ENCODE measurements around the gene PSAP. TPM values are rescaled to one million over a fixed set of nuclear protein-coding genes. Genes with fewer than 3 reads are reported as not detected.

The PSAP gene
- total and polyA plus RNA-seq, 2 experiments from 2014 or later: 686 to 987 TPM

DNA sequence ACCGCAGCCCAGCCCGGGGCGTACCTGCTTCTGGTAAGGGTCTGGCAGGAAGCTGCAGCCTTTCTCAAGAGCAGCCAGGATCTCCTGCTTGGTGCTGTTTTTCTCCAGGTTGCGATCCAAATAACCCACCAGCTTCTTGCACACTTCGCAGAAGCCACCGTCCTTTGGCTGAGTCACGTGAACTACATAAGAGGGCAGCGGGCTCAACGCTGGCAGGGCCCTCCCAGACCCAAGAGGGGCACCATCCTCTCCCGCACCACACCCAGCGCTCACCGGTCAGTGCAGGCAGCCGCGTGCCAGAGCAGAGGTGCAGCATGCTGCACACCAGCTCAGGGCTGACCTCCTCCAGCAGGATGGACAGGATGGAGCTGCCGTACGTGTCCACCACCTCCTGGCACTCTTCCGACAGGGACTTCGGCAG, 31.6 kb downstream of the PSAP start:
- no peaks in the 10 kb centered on the region for H4K20me1 ChIP-seq (ENCODE audit: insufficient read depth, poor library complexity, severe bottlenecking)
- TF ChIP-seq EZH2 (IDR thresholded peaks at IDR 0.05; ENCODE audit: borderline replicate concordance): no peak
- TF ChIP-seq, protein P1, sequence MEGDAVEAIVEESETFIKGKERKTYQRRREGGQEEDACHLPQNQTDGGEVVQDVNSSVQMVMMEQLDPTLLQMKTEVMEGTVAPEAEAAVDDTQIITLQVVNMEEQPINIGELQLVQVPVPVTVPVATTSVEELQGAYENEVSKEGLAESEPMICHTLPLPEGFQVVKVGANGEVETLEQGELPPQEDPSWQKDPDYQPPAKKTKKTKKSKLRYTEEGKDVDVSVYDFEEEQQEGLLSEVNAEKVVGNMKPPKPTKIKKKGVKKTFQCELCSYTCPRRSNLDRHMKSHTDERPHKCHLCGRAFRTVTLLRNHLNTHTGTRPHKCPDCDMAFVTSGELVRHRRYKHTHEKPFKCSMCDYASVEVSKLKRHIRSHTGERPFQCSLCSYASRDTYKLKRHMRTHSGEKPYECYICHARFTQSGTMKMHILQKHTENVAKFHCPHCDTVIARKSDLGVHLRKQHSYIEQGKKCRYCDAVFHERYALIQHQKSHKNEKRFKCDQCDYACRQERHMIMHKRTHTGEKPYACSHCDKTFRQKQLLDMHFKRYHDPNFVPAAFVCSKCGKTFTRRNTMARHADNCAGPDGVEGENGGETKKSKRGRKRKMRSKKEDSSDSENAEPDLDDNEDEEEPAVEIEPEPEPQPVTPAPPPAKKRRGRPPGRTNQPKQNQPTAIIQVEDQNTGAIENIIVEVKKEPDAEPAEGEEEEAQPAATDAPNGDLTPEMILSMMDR (IDR thresholded peaks at IDR 0.05; ENCODE audit: poor library complexity): no peak
- TF ChIP-seq EZH2phosphoT487 (IDR thresholded peaks at IDR 0.05; ENCODE audit: low read depth, severe bottlenecking, unreplicated experiment): no peak
- 96% methylated on average over 18 of the region's 18 CpGs for WGBS (ENCODE audit: low lambda C conversion rate, missing lambda C conversion rate)

DNA sequence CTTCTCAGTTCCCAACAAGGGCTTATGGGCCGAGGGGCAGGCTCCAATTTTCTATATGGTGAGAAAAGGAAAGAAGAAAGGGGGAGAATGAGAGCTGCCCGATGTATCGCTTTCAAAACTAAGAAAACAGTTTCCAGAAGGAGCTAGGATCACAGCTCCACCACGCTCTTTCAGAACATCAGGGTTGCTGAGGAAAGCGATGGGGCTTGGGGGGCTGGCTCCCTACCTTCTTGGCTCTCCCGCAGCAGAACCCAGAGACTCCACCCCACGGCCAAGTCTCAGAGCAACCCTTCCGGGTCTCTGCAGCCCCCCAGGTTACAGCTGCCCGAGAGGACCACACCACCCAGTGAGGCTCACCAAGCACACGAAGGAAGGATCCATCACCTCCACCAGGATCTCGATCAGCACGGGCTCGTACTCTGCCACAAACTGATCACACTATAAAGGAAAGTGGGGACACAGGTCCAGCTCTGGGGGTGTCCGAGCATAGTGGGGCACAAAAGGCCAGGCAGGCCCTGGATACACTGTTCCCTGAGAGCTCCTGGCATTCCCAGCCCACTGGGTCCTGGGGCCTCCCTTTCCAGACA, 32.3 kb downstream of the PSAP start:
- no peaks in the 10 kb centered on the region for H3K27me3 ChIP-seq
- 96% methylated on average over 14 of the region's 14 CpGs for WGBS (ENCODE audit: low lambda C conversion rate, missing lambda C conversion rate)
- no peaks in the 10 kb centered on the region for H3K79me2 ChIP-seq
- no peak for DNase-seq (ENCODE audit: low spot score)
- no peak overlapping the region for H2AFZ ChIP-seq
- no peaks in the 10 kb centered on the region for H3K9me2 ChIP-seq (replicated peaks; ENCODE audit: insufficient read depth)
- no peak overlapping the region for H3K4me3 ChIP-seq
- TF ChIP-seq EZH2 (IDR thresholded peaks at IDR 0.05; ENCODE audit: borderline replicate concordance) (no peak), EZH2phosphoT487 (IDR thresholded peaks at IDR 0.05; ENCODE audit: low read depth, severe bottlenecking, unreplicated experiment) (no peak)
- TF ChIP-seq, protein P1 (IDR thresholded peaks at IDR 0.05; ENCODE audit: poor library complexity): no peak
- no peak overlapping the region for H3K27ac ChIP-seq
- no peaks in the 10 kb centered on the region for H3K9me3 ChIP-seq (ENCODE audit: low read depth)
- no peaks in the 10 kb centered on the region for H3K36me3 ChIP-seq (replicated peaks; ENCODE audit: insufficient read depth, low read depth)
- no peaks in the 10 kb centered on the region for H4K20me1 ChIP-seq (ENCODE audit: insufficient read depth, poor library complexity, severe bottlenecking)
- no peak overlapping the region for H3K4me2 ChIP-seq
- no peaks in the 10 kb centered on the region for H3K4me1 ChIP-seq (ENCODE audit: insufficient read depth)

More for the DNA sequence above, 31.6 kb downstream of the PSAP start:
- Histone ChIP-seq H3K79me2 (no peaks in the 10 kb centered on the region), H3K27me3 (no peaks in the 10 kb centered on the region), H3K9me3 (ENCODE audit: low read depth) (no peaks in the 10 kb centered on the region), H3K36me3 (replicated peaks; ENCODE audit: insufficient read depth, low read depth) (no peaks in the 10 kb centered on the region), H3K4me1 (ENCODE audit: insufficient read depth) (no peaks in the 10 kb centered on the region), H3K9me2 (replicated peaks; ENCODE audit: insufficient read depth) (no peaks in the 10 kb centered on the region), H3K4me2 (no peak overlapping the region), H2AFZ (no peak overlapping the region), H3K27ac (no peak overlapping the region), H3K4me3 (no peak overlapping the region)
- no peak for DNase-seq (ENCODE audit: low spot score)

DNA sequence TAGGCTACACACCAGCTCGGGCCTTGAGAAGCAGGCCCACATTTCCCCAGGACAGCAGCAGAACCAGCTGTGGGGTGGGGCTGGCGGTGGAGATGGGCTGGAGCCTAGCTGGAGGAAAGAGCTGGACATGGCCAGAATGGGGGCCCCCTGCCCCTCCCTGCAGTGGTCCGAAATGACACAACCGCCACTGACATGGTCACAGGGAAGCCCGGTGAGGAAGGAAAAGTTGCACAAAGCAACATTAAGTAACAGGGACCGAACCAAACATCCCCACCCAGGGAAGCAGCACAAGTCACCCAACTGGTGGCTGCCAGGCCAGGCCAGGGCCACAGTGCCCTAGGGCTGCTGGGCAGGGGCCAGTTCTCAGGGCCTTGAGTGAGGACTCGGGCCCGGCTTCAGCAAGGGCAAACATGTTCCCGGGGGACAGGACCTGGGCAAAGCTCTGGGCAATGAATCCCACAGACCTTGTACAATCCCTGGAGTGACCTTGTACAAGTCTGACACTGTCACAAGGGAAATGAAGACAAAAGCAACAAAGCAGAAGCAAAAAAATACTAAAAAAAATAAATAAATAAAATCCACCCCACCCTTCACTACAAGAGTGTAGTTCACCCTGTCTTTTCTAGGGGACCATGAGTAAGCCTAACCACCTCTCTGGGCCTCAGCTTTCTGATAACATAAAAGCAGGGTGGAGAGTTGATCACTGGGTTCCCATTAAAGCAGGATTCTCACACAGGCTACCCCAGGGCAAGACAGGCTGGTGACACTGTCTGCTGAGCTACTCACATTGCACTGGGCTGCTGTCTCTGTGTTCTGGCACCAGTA, 33.0 kb downstream of the PSAP start:
- no peak overlapping the region for H3K27ac ChIP-seq
- no peaks in the 10 kb centered on the region for H3K36me3 ChIP-seq (replicated peaks; ENCODE audit: insufficient read depth, low read depth)
- no peaks in the 10 kb centered on the region for H3K9me2 ChIP-seq (replicated peaks; ENCODE audit: insufficient read depth)
- H4K20me1 ChIP-seq (ENCODE audit: insufficient read depth, poor library complexity, severe bottlenecking): no peaks in the 10 kb centered on the region
- H3K4me1 ChIP-seq (ENCODE audit: insufficient read depth): no peaks in the 10 kb centered on the region
- TF ChIP-seq EZH2phosphoT487 (IDR thresholded peaks at IDR 0.05; ENCODE audit: low read depth, severe bottlenecking, unreplicated experiment): no peak
- TF ChIP-seq EZH2 (IDR thresholded peaks at IDR 0.05; ENCODE audit: borderline replicate concordance): no peak
- TF ChIP-seq, protein P1 (IDR thresholded peaks at IDR 0.05; ENCODE audit: poor library complexity): no peak
- H3K4me2 ChIP-seq: no peak overlapping the region
- H2AFZ ChIP-seq: no peak overlapping the region
- no peaks in the 10 kb centered on the region for H3K9me3 ChIP-seq (ENCODE audit: low read depth)
- H3K27me3 ChIP-seq: no peaks in the 10 kb centered on the region
- no peak for DNase-seq (ENCODE audit: low spot score)
- WGBS (ENCODE audit: low lambda C conversion rate, missing lambda C conversion rate): 93% methylated on average over 9 of the region's 9 CpGs
- H3K79me2 ChIP-seq: no peaks in the 10 kb centered on the region
- no peak overlapping the region for H3K4me3 ChIP-seq

Measured in hepatocyte (in vitro differentiated cells).